Measurements from ENCODE around the gene SETD4. TPM values are rescaled to one million over a fixed set of nuclear protein-coding genes. Genes with fewer than 3 reads are reported as not detected.
A peak's percentile ranks its signal among the peaks of the same experiment; 100 is the strongest.

Gene SETD4
- total and polyA plus RNA-seq, 2 of the 13 experiments (the other 11 are each of a cell fraction or from before 2014, with no cell fraction given), result 7.1 to 14.4 TPM

DNA sequence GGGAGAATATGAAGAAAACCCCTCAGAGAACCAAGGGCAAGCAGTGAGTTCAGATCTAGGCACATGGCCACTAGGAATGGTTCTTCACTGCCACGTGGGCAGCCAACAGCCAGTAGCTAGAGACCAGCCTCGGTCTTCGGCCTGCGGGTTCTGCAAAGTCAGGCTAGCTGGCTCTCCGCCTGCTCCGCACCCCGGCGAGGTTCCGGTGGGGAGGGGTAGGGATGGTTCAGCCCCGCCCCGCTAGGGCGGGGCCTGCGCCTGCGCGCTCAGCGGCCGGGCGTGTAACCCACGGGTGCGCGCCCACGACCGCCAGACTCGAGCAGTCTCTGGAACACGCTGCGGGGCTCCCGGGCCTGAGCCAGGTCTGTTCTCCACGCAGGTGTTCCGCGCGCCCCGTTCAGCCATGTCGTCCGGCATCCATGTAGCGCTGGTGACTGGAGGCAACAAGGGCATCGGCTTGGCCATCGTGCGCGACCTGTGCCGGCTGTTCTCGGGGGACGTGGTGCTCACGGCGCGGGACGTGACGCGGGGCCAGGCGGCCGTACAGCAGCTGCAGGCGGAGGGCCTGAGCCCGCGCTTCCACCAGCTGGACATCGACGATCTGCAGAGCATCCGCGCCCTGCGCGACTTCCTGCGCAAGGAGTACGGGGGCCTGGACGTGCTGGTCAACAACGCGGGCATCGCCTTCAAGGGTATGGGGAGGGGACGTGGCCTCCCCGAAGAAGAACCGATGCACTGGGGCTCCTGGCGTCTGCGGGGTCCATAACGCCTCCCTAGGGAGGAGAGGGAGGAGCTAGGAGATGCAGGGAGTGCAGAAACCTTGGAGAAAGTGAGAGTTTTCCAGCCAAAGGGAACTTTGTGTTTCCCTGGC lies 9.6 kb upstream of the SETD4 start, which contains the start of gene CBR1 (continued):
- TF ChIP-seq ZNF576 (CRISPR knock-in tag; IDR thresholded peaks at IDR 0.05), result no peak
- no peak for TF ChIP-seq ZBTB39 (CRISPR knock-in tag; IDR thresholded peaks at IDR 0.05)
- TF ChIP-seq EP300 (IDR thresholded peaks at IDR 0.05; ENCODE audit: low read depth in 2 of 2, low read length in 2 of 2), result no peak
- no peak for TF ChIP-seq EP300 (CRISPR knock-in tag; IDR thresholded peaks at IDR 0.05; ENCODE audit: borderline replicate concordance)
- TF ChIP-seq ZNF720 (CRISPR knock-in tag; IDR thresholded peaks at IDR 0.05), result no peak
- peak; percentile 52; the same call in 1 of the 2 replicates for TF ChIP-seq ZNF766 (CRISPR knock-in tag; IDR thresholded peaks at IDR 0.05; ENCODE audit: borderline replicate concordance)
- TF ChIP-seq ZNF282 (IDR thresholded peaks at IDR 0.05; ENCODE audit: partially characterized antibody), result no peak
- peak; percentile 66 for TF ChIP-seq POLR2G (IDR thresholded peaks at IDR 0.05; ENCODE audit: low read depth, low read length)
- no peak for TF ChIP-seq DBP (CRISPR knock-in tag; IDR thresholded peaks at IDR 0.05; ENCODE audit: not compliant biosample characterization)
- TF ChIP-seq SPEN (CRISPR knock-in tag; IDR thresholded peaks at IDR 0.05; ENCODE audit: low read depth), result no peak; the same call in 1 of the 2 replicates
- TF ChIP-seq, protein P1, sequence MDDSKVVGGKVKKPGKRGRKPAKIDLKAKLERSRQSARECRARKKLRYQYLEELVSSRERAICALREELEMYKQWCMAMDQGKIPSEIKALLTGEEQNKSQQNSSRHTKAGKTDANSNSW (CRISPR knock-in tag; IDR thresholded peaks at IDR 0.05; ENCODE audit: borderline replicate concordance), result no peak
- TF ChIP-seq THAP7 (CRISPR knock-in tag; IDR thresholded peaks at IDR 0.05), result peak; percentile 56; the same call in 1 of the 2 replicates
- TF ChIP-seq HCFC1 (IDR thresholded peaks at IDR 0.05; ENCODE audit: low read depth, low read length), result no peak
- TF ChIP-seq, protein P2, sequence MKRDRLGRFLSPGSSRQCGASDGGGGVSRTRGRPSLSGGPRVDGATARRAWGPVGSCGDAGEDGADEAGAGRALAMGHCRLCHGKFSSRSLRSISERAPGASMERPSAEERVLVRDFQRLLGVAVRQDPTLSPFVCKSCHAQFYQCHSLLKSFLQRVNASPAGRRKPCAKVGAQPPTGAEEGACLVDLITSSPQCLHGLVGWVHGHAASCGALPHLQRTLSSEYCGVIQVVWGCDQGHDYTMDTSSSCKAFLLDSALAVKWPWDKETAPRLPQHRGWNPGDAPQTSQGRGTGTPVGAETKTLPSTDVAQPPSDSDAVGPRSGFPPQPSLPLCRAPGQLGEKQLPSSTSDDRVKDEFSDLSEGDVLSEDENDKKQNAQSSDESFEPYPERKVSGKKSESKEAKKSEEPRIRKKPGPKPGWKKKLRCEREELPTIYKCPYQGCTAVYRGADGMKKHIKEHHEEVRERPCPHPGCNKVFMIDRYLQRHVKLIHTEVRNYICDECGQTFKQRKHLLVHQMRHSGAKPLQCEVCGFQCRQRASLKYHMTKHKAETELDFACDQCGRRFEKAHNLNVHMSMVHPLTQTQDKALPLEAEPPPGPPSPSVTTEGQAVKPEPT (CRISPR knock-in tag; IDR thresholded peaks at IDR 0.05; ENCODE audit: low read depth), result no peak
- no peak for TF ChIP-seq HMG20B (CRISPR knock-in tag; conservative IDR thresholded peaks at IDR 0.05)
- no peak for TF ChIP-seq ATF3 (CRISPR knock-in tag; IDR thresholded peaks at IDR 0.05)
- no peak for TF ChIP-seq SOX6 (IDR thresholded peaks at IDR 0.05)
- no peak for TF ChIP-seq SOX6 (CRISPR knock-in tag; IDR thresholded peaks at IDR 0.05)
- no peak for TF ChIP-seq FOSL2 (CRISPR knock-in tag; IDR thresholded peaks at IDR 0.05)
- TF ChIP-seq FOXA1 (IDR thresholded peaks at IDR 0.05), result no peak
- 0 out of 2 replicates have a peak, but pooled peaks have one; percentile 12 for TF ChIP-seq FOXA1 (CRISPR knock-in tag; IDR thresholded peaks at IDR 0.05)
- no peak for TF ChIP-seq ZNF557 (CRISPR knock-in tag; IDR thresholded peaks at IDR 0.05)
- TF ChIP-seq ZNF20 (CRISPR knock-in tag; IDR thresholded peaks at IDR 0.05), result no peak
- no peak for TF ChIP-seq ZNF510 (CRISPR knock-in tag; IDR thresholded peaks at IDR 0.05; ENCODE audit: low read depth)

All from HepG2 (cell line).